Stomach (tissue), 4 donors: ENCODE data around the gene PPP3R1.

ENCODE experiments used
- POLR2A ChIP-seq, 4 donors: fragments of 450-650 bp; IDR thresholded peaks; one replicate each; pipeline ENCODE4 v1.6.1; 2016; ENCODE audit warnings: antibody characterized with exemption in 4 of 4, control low read depth in 2 of 4, mild to moderate bottlenecking in 1 of 4, moderate library complexity in 1 of 4
- POLR2AphosphoS5 ChIP-seq, 3 donors: sonication (generic); formaldehyde crosslinking; IDR thresholded peaks; one replicate each; pipeline ENCODE4 v1.6.1; 2016; ENCODE audit warnings: antibody characterized with exemption in 3 of 3
- TF ChIP-seq, protein P1 (sequence below), 7 experiments: fragments of 450-650 bp in 4 of 7; fragments of 200-600 bp in 3 of 7; sonication (generic) in 3 of 7; IDR thresholded peaks; one replicate each; pipeline ENCODE4 v1.5.1; 2016 to 2019; ENCODE audit warnings: antibody characterized with exemption in 7 of 7, control low read depth in 2 of 7, mild to moderate bottlenecking in 1 of 7

DNA sequence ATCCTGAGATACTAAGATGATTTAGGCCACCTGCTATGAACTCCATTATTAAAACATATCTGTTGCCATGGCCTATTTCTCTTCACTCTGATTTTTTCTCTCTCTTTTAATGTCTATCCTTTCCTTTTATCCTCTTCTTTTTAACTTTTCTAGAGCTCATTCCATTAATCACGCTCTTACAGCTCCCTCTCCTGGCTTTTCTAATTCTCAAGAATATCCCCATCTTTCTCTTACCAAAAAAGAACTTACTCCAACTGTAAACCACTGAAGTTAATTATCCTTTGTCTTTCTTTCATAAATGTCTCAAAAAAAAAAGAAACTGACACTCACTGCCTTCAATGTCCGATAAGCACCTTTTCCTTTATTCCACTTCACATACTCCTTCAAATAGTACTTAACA, 7.9 kb downstream of the PPP3R1 start:
- TF ChIP-seq POLR2A (IDR thresholded peaks at IDR 0.05) (no peak), POLR2AphosphoS5 (IDR thresholded peaks at IDR 0.05) (no peak)
- TF ChIP-seq, protein P1, sequence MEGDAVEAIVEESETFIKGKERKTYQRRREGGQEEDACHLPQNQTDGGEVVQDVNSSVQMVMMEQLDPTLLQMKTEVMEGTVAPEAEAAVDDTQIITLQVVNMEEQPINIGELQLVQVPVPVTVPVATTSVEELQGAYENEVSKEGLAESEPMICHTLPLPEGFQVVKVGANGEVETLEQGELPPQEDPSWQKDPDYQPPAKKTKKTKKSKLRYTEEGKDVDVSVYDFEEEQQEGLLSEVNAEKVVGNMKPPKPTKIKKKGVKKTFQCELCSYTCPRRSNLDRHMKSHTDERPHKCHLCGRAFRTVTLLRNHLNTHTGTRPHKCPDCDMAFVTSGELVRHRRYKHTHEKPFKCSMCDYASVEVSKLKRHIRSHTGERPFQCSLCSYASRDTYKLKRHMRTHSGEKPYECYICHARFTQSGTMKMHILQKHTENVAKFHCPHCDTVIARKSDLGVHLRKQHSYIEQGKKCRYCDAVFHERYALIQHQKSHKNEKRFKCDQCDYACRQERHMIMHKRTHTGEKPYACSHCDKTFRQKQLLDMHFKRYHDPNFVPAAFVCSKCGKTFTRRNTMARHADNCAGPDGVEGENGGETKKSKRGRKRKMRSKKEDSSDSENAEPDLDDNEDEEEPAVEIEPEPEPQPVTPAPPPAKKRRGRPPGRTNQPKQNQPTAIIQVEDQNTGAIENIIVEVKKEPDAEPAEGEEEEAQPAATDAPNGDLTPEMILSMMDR (IDR thresholded peaks at IDR 0.05), result no peak
